Smooth muscle cell (in vitro differentiated cells): ENCODE data around the gene RTN4IP1. TPM values are rescaled to one million over a fixed set of nuclear protein-coding genes. Genes with fewer than 3 reads are reported as not detected.

Experiments
- DNase-seq: peaks from one replicate; lab custom pipeline; 2025; ENCODE audit not compliant: unreplicated experiment; lab: John Stamatoyannopoulos, UW
- H2AFZ ChIP-seq: fragments of 200-600 bp; sonication (generic); 2 replicates; pipeline ENCODE4 v1.6.0; 2016; ENCODE audit warnings: antibody characterized with exemption, low read depth, mild to moderate bottlenecking
- H3F3A ChIP-seq: fragments of 200-600 bp; sonication (generic); 2 replicates; pipeline ENCODE4 v1.6.0; 2017; ENCODE audit warnings: antibody characterized with exemption, low read depth
- H3K27ac ChIP-seq: fragments of 200-600 bp; sonication (generic); 2 replicates; pipeline ENCODE4 v1.5.1; 2016; ENCODE audit warnings: low read depth, mild to moderate bottlenecking
- H3K27me3 ChIP-seq: fragments of 200-600 bp; sonication (generic); 2 replicates; pipeline ENCODE4 v1.6.1; 2016; ENCODE audit warnings: low read depth, mild to moderate bottlenecking
- H3K36me3 ChIP-seq: fragments of 200-600 bp; sonication (generic); 2 replicates; pipeline ENCODE4 v1.5.1; 2016; ENCODE audit warnings: low read depth
- H3K4me1 ChIP-seq: fragments of 200-600 bp; sonication (generic); 2 replicates; pipeline ENCODE4 v1.5.1; 2016; ENCODE audit warnings: low read depth
- H3K4me2 ChIP-seq: fragments of 200-600 bp; sonication (generic); 2 replicates; pipeline ENCODE4 v1.6.0; 2016; ENCODE audit warnings: mild to moderate bottlenecking
- H3K4me3 ChIP-seq: fragments of 200-600 bp; sonication (generic); 2 replicates; pipeline ENCODE4 v1.5.1; 2016; ENCODE audit warnings: mild to moderate bottlenecking
- H3K79me2 ChIP-seq: fragments of 200-600 bp; sonication (generic); 2 replicates; pipeline ENCODE4 v1.6.0; 2016; ENCODE audit warnings: low read depth, mild to moderate bottlenecking
- H3K9ac ChIP-seq: fragments of 200-600 bp; sonication (generic); 2 replicates; pipeline ENCODE4 v1.6.0; 2016; ENCODE audit warnings: low read depth
- H3K9me3 ChIP-seq: fragments of 200-600 bp; sonication (generic); replicated peaks from 2 replicates; pipeline ENCODE4 v1.5.1; 2016; ENCODE audit warnings: low read depth
- H4K20me1 ChIP-seq: fragments of 200-600 bp; sonication (generic); 2 replicates; pipeline ENCODE4 v1.6.0; 2016; ENCODE audit warnings: low read depth
- CTCF ChIP-seq: fragments of 200-600 bp; sonication (generic); IDR thresholded peaks from 2 replicates; pipeline ENCODE4 v1.5.1; 2017; ENCODE audit warnings: borderline replicate concordance, mild to moderate bottlenecking, antibody characterized with exemption; ENCODE audit not compliant: insufficient read depth, poor library complexity, severe bottlenecking
- WGBS: methylation state at CpG from one replicate; pipeline ENCODE4 v1.1.7; 2016; ENCODE audit warnings: low lambda C conversion rate; 5-methylcytosine and 5-hydroxymethylcytosine counted together
- polyA plus RNA-seq: library from polyadenylated mRNA; unstranded; fragments of >200 nt; fragmentation: Nextera tagmentation; extraction: Ambion mirVana; gene quantifications from 2 replicates; pipeline ENCODE4 v1.2.1, GENCODE V29; 2016
- total RNA-seq: library from RNA; depleted of rRNA; stranded (reverse); fragments of >200 nt; gene quantifications from 2 replicates; pipeline ENCODE4 v1.2.3, GENCODE V29; 2014

Gene RTN4IP1
- total and polyA plus RNA-seq, 2 experiments from 2014 or later: 5.7 to 8.2 TPM

- no peaks in the 10 kb centered on the region for H3K27me3 ChIP-seq
- H3K36me3 ChIP-seq: no peaks in the 10 kb centered on the region
- no peak overlapping the region for H3K9ac ChIP-seq
- H3K27ac ChIP-seq: no peak overlapping the region
- DNase-seq: no peak
- H4K20me1 ChIP-seq: no peaks in the 10 kb centered on the region
- H3F3A ChIP-seq: no peaks in the 10 kb centered on the region
- H3K9me3 ChIP-seq: no peaks in the 10 kb centered on the region
- no peaks in the 10 kb centered on the region for H3K79me2 ChIP-seq
- no peaks in the 10 kb centered on the region for H3K4me1 ChIP-seq
- H2AFZ ChIP-seq: no peak overlapping the region
- TF ChIP-seq CTCF: no peak
- 86% methylated on average over 3 of the region's 3 CpGs for WGBS
- no peak overlapping the region for H3K4me2 ChIP-seq
- no peak overlapping the region for H3K4me3 ChIP-seq
These were observed 42.4 kb upstream of the RTN4IP1 start for GRCh38 chr6:106671651-106672050.

GRCh38 chr6:106670236-106670635, 40.9 kb upstream of the RTN4IP1 start:
- Histone ChIP-seq H3K4me3 (no peak overlapping the region), H3K27ac (no peak overlapping the region)

GRCh38 chr6:106667022-106667402, 37.7 kb upstream of the RTN4IP1 start:
- DNase-seq: no peak
- H3K36me3 ChIP-seq: peaks cover 14% of the 10 kb centered on the region
- no peaks in the 10 kb centered on the region for H4K20me1 ChIP-seq
- H3K4me2 ChIP-seq: no peak overlapping the region
- H3K9me3 ChIP-seq: no peaks in the 10 kb centered on the region
- no peak overlapping the region for H3K9ac ChIP-seq
- H3K4me3 ChIP-seq: no peak overlapping the region
- H3K27ac ChIP-seq: peak overlapping the region; percentile 45
- no peaks in the 10 kb centered on the region for H3K79me2 ChIP-seq
- H3K4me1 ChIP-seq: no peaks in the 10 kb centered on the region
- no peaks in the 10 kb centered on the region for H3K27me3 ChIP-seq
- 94% methylated on average over 4 of the region's 4 CpGs for WGBS
- no peaks in the 10 kb centered on the region for H3F3A ChIP-seq
- no peak overlapping the region for H2AFZ ChIP-seq
- no peak for TF ChIP-seq CTCF

More at GRCh38 chr6:106670236-106670635, 40.9 kb upstream of the RTN4IP1 start:
- no peak overlapping the region for H3K9ac ChIP-seq
- H2AFZ ChIP-seq: no peak overlapping the region
- WGBS: 93% methylated on average over 6 of the region's 6 CpGs
- no peaks in the 10 kb centered on the region for H3K79me2 ChIP-seq
- no peaks in the 10 kb centered on the region for H3F3A ChIP-seq
- no peaks in the 10 kb centered on the region for H3K9me3 ChIP-seq
- no peaks in the 10 kb centered on the region for H3K4me1 ChIP-seq
- H3K4me2 ChIP-seq: no peak overlapping the region
- no peaks in the 10 kb centered on the region for H4K20me1 ChIP-seq
- no peak for DNase-seq
- H3K36me3 ChIP-seq: no peaks in the 10 kb centered on the region
- H3K27me3 ChIP-seq: no peaks in the 10 kb centered on the region
- no peak for TF ChIP-seq CTCF

- no peak for DNase-seq
- WGBS: 69% methylated on average over 6 of the region's 6 CpGs
These were observed 37.2 kb upstream of the RTN4IP1 start for GRCh38 chr6:106666282-106667021.

More at GRCh38 chr6:106666282-106667021, 37.2 kb upstream of the RTN4IP1 start:
- H3K9ac ChIP-seq: no peak overlapping the region
- H3K4me1 ChIP-seq: no peaks in the 10 kb centered on the region
- no peaks in the 10 kb centered on the region for H3K27me3 ChIP-seq
- no peaks in the 10 kb centered on the region for H4K20me1 ChIP-seq
- H3K9me3 ChIP-seq: no peaks in the 10 kb centered on the region
- H3F3A ChIP-seq: no peaks in the 10 kb centered on the region
- no peak overlapping the region for H2AFZ ChIP-seq
- H3K36me3 ChIP-seq: peaks cover 14% of the 10 kb centered on the region
- no peak overlapping the region for H3K4me2 ChIP-seq
- no peak for TF ChIP-seq CTCF
- no peaks in the 10 kb centered on the region for H3K79me2 ChIP-seq
- H3K4me3 ChIP-seq: no peak overlapping the region
- peak overlapping the region; percentile 45 for H3K27ac ChIP-seq
